Heart right ventricle (tissue), 16 donors: ENCODE data around the gene ST3GAL2. TPM values are rescaled to one million over a fixed set of nuclear protein-coding genes. Genes with fewer than 3 reads are reported as not detected.

Experiments used
- ATAC-seq, 8 donors: fragments of 200-7000 bp; cut with Tn5 transposase; one replicate each; pipeline ENCODE4 v1.9.1; 2020; ENCODE audit warnings: mild to moderate bottlenecking in 8 of 8, moderate library complexity in 8 of 8, moderate number of reproducible peaks in 1 of 8
- DNase-seq, 2 donors: peaks; one replicate each; pipeline ENCODE4 v3.0.0-alpha.2; 2020
- H3K27ac ChIP-seq, 10 donors: fragments of 200-600 bp; sonication (generic) in 2 of 10; one replicate each; pipeline versions ENCODE4 v1.5.0 to v1.8.0; 2020 to 2022; ENCODE audit warnings: mild to moderate bottlenecking in 3 of 10
- H3K27me3 ChIP-seq, 7 donors: fragments of 200-600 bp; one replicate each; pipeline ENCODE4 v1.8.0; 2021 to 2022; ENCODE audit warnings: mild to moderate bottlenecking in 2 of 7
- H3K36me3 ChIP-seq, 9 donors: fragments of 200-600 bp; sonication (generic) in 1 of 9; one replicate each; pipeline versions ENCODE4 v1.5.0 to v1.8.0; 2020 to 2022; ENCODE audit warnings: mild to moderate bottlenecking in 2 of 9
- H3K4me1 ChIP-seq, 9 donors: fragments of 200-600 bp; sonication (generic) in 1 of 9; one replicate each; pipeline versions ENCODE4 v1.5.0 to v1.8.0; 2020 to 2022; ENCODE audit warnings: mild to moderate bottlenecking in 4 of 9
- H3K4me3 ChIP-seq, 10 donors: fragments of 200-600 bp; sonication (generic) in 2 of 10; one replicate each; pipeline versions ENCODE4 v1.5.0 to v1.8.0; 2020 to 2022; ENCODE audit warnings: mild to moderate bottlenecking in 7 of 10, moderate library complexity in 2 of 10
- H3K9me3 ChIP-seq, 11 donors: fragments of 200-600 bp in 10 of 11; sonication (generic) in 2 of 11; one replicate each; pipeline versions ENCODE4 v1.5.0 to v1.8.0; 2013 to 2022; ENCODE audit warnings: mild to moderate bottlenecking in 2 of 11, control low read depth in 1 of 11, moderate library complexity in 1 of 11
- WGBS, 2 donors: extraction: QIAGEN DNeasy Blood & Tissue Kit; methylation state at CpG; one replicate each; pipeline ENCODE4 v1.1.7; 2013; ENCODE audit warnings: inconsistent platforms in 1 of 2; 5-methylcytosine and 5-hydroxymethylcytosine counted together
- intact Hi-C, 10 donors: fragments of 100-400 bp; cut with DNase I; formaldehyde crosslinking; loops; one replicate each; pipeline versions ENCODE4 v1.11.1 to v1.14.2; 2022
- polyA plus RNA-seq, 2 donors: library from polyadenylated mRNA; stranded (reverse); fragments of 200-250 nt; gene quantifications; one replicate each; pipeline ENCODE4 v1.2.3, GENCODE V29; 2013
- total RNA-seq, 10 donors: library from RNA; stranded (reverse); fragmentation: NEBNext Ultra II Directional in 3 of 10; extraction: Animal tissue kit (Norgen Biotek cat#: 25700) in 3 of 10; gene quantifications; one replicate each; pipeline versions ENCODE4 v1.2.1 to v1.2.4, GENCODE V29; 2021 to 2023
- TF ChIP-seq, protein P1 (sequence below), 9 donors: fragments of 200-600 bp; sonication (generic) in 2 of 9; IDR thresholded peaks; one replicate each; pipeline versions ENCODE4 v1.5.0 to v1.8.0; 2021 to 2022; ENCODE audit warnings: antibody characterized with exemption in 9 of 9, mild to moderate bottlenecking in 5 of 9, moderate library complexity in 1 of 9
- donor health status: Arrhythmogenic right ventricular cardiomyopathy.
- donor health status: ischemic (EF 13 %, LVEDD 7.1; RV severe dilation, severe dysfunction).
- donor health status: healthy with polysubstance abuse.
- donor health status: DM: no; HTN: yes; CAD: no.
- donor health status: DM: no; HTN: no; CAD: no.
- donor health status: ischemic (EF 25% LVEDD 6.9; RV normal size, moderate dysfunction).
- donor health status: ischemic (EF 25% LVEDD 5.7; RV mildly dilated, moderate dysfunction).
- donor health status: healthy.
- donor health status: DM: yes; HTN: yes; CAD: no.
- donor health status: Ischemic cardiomyopathy.
- donor health status: ischemic (EF 35%, LVEDD 5.7; RV mildly dilated, moderate dysfunction).
- donor health status: nonischemic (EF 11% LVEDD 7.7; RV severe dilation, severe dysfunction).
- donor health status: DM: yes; HTN: yes; CAD: no.
- donor health status: PGD.
- donor health status: ischemic (EF 29% LVEDD 5.4; RV normal size, mild dysfunction).
- donor health status: nonischemic (EF 23%, LVEDD 6.1; RV moderate dilation, normal function).

Gene ST3GAL2
- total and polyA plus RNA-seq, 12 donors: 8.0 to 37.1 (median 19.0) TPM

DNA sequence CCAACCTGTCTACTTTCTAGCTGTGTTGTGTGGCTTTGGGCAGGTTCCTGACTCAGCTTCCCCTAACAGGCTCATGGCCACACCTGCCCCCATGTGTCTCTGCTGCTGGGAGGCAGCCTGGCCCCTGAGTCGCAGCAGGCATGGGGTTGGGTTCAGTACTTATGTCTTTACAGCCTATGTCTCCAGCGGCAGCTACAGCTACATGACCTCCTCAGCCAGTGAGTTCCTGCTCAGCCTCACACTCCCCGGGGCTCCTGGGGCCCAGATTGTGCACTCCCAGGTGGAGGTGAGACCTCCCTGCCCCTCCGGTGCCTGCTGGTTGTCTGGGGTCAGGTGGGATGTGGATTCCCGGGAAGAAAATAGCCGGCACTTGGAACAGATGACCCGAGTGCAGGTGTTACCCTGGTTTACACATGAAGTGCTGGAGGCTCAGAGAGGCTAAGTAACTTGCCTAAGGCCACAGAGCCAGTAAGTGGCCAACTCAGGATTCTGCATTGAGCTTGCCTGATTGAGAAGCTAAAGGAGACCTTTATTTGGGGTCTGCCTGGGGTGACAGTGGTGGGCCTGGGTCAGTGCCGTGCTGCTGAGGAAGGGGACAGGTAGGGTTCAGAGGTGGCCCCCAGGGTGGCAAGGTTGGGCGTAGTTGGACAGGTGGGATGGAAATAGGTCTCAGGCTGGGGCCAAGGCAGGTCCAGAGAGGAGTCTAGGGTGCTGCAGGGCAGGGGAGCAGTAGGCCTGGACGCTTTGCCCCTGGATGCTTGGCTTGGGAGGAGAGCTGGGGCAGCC, 31.4 kb upstream of the ST3GAL2 start:
- H3K4me1 ChIP-seq: no peaks in the 10 kb centered on the region
- H3K4me3 ChIP-seq: no peak overlapping the region
- no peak overlapping the region for H3K27ac ChIP-seq
- TF ChIP-seq, protein P1, sequence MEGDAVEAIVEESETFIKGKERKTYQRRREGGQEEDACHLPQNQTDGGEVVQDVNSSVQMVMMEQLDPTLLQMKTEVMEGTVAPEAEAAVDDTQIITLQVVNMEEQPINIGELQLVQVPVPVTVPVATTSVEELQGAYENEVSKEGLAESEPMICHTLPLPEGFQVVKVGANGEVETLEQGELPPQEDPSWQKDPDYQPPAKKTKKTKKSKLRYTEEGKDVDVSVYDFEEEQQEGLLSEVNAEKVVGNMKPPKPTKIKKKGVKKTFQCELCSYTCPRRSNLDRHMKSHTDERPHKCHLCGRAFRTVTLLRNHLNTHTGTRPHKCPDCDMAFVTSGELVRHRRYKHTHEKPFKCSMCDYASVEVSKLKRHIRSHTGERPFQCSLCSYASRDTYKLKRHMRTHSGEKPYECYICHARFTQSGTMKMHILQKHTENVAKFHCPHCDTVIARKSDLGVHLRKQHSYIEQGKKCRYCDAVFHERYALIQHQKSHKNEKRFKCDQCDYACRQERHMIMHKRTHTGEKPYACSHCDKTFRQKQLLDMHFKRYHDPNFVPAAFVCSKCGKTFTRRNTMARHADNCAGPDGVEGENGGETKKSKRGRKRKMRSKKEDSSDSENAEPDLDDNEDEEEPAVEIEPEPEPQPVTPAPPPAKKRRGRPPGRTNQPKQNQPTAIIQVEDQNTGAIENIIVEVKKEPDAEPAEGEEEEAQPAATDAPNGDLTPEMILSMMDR (IDR thresholded peaks at IDR 0.05): no peak
- no peaks in the 10 kb centered on the region for H3K9me3 ChIP-seq
- ATAC-seq (peak in 1 of 8 donors; percentile 15), DNase-seq (no peak)
- H3K36me3 ChIP-seq: peaks cover 0 to 66% (median 15%) of the 10 kb centered on the region in 9 donors
- intact Hi-C loops: loop anchor here in 4 of 10 donors (5.0 to 10.0 kb wide), 2 partner anchors 76 to 78 kb away; no protein-coding TSS in a partner anchor
- H3K27me3 ChIP-seq: no peaks in the 10 kb centered on the region
- 94 to 95% methylated on average over 10 of the region's 10 CpGs for WGBS, 2 donors

- Histone ChIP-seq H3K9me3 (no peaks in the 10 kb centered on the region), H3K4me3 (no peak overlapping the region), H3K27me3 (no peaks in the 10 kb centered on the region), H3K36me3 (peaks cover 0 to 66% (median 14%) of the 10 kb centered on the region in 9 donors), H3K4me1 (no peaks in the 10 kb centered on the region), H3K27ac (no peak overlapping the region)
- 95 to 96% methylated on average over 16 of the region's 16 CpGs for WGBS, 2 donors
- ATAC-seq: no peak
- intact Hi-C loops: loop anchor here in 2 of 10 donors (10.0 kb wide), 2 partner anchors 74 to 94 kb away; no protein-coding TSS in a partner anchor
- TF ChIP-seq, protein P1 (IDR thresholded peaks at IDR 0.05): no peak
- no peak for DNase-seq
Observed at GRCh38 chr16:70468776-70469525, 30.1 kb upstream of the ST3GAL2 start.

DNA sequence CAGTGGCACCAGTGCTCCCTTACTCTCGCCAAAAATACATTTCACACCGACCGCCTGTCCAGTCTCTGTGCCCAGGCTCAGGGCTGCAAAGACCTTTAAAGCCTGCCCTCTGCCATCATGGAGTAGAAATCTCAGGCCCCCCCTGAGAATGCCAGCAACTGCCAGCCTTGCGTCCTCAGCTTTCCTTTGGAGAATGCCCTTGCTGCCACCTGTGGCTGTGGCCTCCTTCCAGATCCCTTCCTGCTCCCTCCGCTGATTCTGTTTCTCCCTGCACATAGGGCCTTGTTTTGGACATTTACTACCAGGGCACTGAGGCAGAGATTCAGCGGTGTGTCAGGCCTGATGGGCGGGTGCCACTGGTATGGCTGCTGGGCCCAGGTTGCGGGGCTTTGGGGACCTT, 28.7 kb upstream of the ST3GAL2 start:
- Histone ChIP-seq H3K9me3 (no peaks in the 10 kb centered on the region), H3K4me1 (no peaks in the 10 kb centered on the region), H3K36me3 (peaks cover 0 to 64% (median 13%) of the 10 kb centered on the region in 9 donors), H3K27ac (no peak overlapping the region), H3K4me3 (no peak overlapping the region), H3K27me3 (no peaks in the 10 kb centered on the region)
- WGBS, 2 donors: 96 to 98% methylated on average over 8 of the region's 8 CpGs
- intact Hi-C loops: loop anchor here in 2 of 10 donors (10.0 kb wide), 2 partner anchors 73 to 93 kb away; no protein-coding TSS in a partner anchor
- TF ChIP-seq, protein P1 (IDR thresholded peaks at IDR 0.05): no peak
- ATAC-seq: no peak
- no peak for DNase-seq

- H3K4me1 ChIP-seq: no peaks in the 10 kb centered on the region
- no peak overlapping the region for H3K27ac ChIP-seq
- DNase-seq (no peak), ATAC-seq (no peak)
- H3K36me3 ChIP-seq: peaks cover 0 to 62% (median 13%) of the 10 kb centered on the region in 9 donors
- H3K4me3 ChIP-seq: no peak overlapping the region
- 86 to 89% methylated on average over 11 of the region's 11 CpGs for WGBS, 2 donors
- intact Hi-C loops: loop anchor here in 2 of 10 donors (10.0 kb wide), 2 partner anchors 72 to 92 kb away; no protein-coding TSS in a partner anchor
- H3K9me3 ChIP-seq: no peaks in the 10 kb centered on the region
- no peaks in the 10 kb centered on the region for H3K27me3 ChIP-seq
- TF ChIP-seq, protein P1 (IDR thresholded peaks at IDR 0.05): no peak
Observed at GRCh38 chr16:70467113-70467512, 28.2 kb upstream of the ST3GAL2 start.
